H1 (cell line): Measurements from ENCODE around the gene HSPA1B. TPM values are rescaled to one million over a fixed set of nuclear protein-coding genes. Genes with fewer than 3 reads are reported as not detected.

ENCODE experiments used
- ATF2 ChIP-seq: IDR thresholded peaks from 2 replicates; pipeline ENCODE4 v1.6.1; 2012; ENCODE audit warnings: low read length, inconsistent platforms
- ATF3 ChIP-seq: IDR thresholded peaks from 2 replicates; pipeline ENCODE4 v1.6.1; 2011; ENCODE audit warnings: low read depth, mild to moderate bottlenecking, low read length; ENCODE audit not compliant: insufficient read depth
- CBX8 ChIP-seq: fragments of 300-800, 300-1000 bp; sonication (generic); IDR thresholded peaks from 2 replicates; pipeline ENCODE4 v1.7.1; 2016; ENCODE audit warnings: low read depth, low read length, borderline replicate concordance
- EGR1 ChIP-seq: IDR thresholded peaks from 2 replicates; pipeline ENCODE4 v1.6.1; 2011; ENCODE audit warnings: low read depth, low read length, borderline replicate concordance
- EZH2 ChIP-seq: fragments of 200-600 bp; sonication (generic); IDR thresholded peaks from 2 replicates; pipeline ENCODE4 v1.7.1; 2012; ENCODE audit warnings: low read depth, mild to moderate bottlenecking, moderate library complexity, low read length, inconsistent platforms; ENCODE audit not compliant: severe bottlenecking
- GTF2F1 ChIP-seq: IDR thresholded peaks from 2 replicates; pipeline ENCODE4 v1.6.1; 2012; ENCODE audit warnings: low read depth, low read length, improper control_type of control experiment, borderline replicate concordance
- HDAC2 ChIP-seq, 2 experiments: fragments of 300-600 bp in 1 of 2; sonication (generic) in 1 of 2; IDR thresholded peaks; 2 replicates each; pipeline ENCODE4 v1.6.1; 2011 to 2012; ENCODE audit warnings: low read depth in 2 of 2, low read length in 2 of 2, mild to moderate bottlenecking in 2 of 2, moderate library complexity in 2 of 2, borderline replicate concordance in 1 of 2, inconsistent platforms in 1 of 2
- JUND ChIP-seq: IDR thresholded peaks from 2 replicates; pipeline ENCODE4 v1.6.1; 2011; ENCODE audit warnings: mild to moderate bottlenecking, improper control_type of control experiment, low read length
- MAFK ChIP-seq: IDR thresholded peaks from 2 replicates; pipeline ENCODE4 v1.6.1; 2012; ENCODE audit warnings: low read depth, mild to moderate bottlenecking, improper control_type of control experiment, low read length
- POLR2A ChIP-seq, 2 experiments: IDR thresholded peaks; 1 replicate in 1 of 2; 2 replicates in 1 of 2; pipeline ENCODE4 v1.6.1; 2011; ENCODE audit warnings: low read depth in 2 of 2, low read length in 2 of 2, mild to moderate bottlenecking in 2 of 2; ENCODE audit errors: control extremely low read depth in 1 of 2
- POLR2AphosphoS5 ChIP-seq: IDR thresholded peaks from 2 replicates; pipeline ENCODE4 v1.6.1; 2011; ENCODE audit warnings: low read depth, low read length
- RAD21 ChIP-seq, 2 experiments: IDR thresholded peaks in 1 of 2; conservative IDR thresholded peaks in 1 of 2; 2 replicates each; pipeline ENCODE4 v1.6.1; 2011; ENCODE audit warnings: low read depth in 2 of 2, low read length in 2 of 2, improper control_type of control experiment in 1 of 2, inconsistent platforms in 1 of 2, mild to moderate bottlenecking in 1 of 2, moderate library complexity in 1 of 2
- RFX5 ChIP-seq: IDR thresholded peaks from 2 replicates; pipeline ENCODE4 v1.6.1; 2011; ENCODE audit warnings: low read depth, low read length, improper control_type of control experiment, borderline replicate concordance
- RNF2 ChIP-seq: fragments of 200-900, 300-1000 bp; sonication (generic); IDR thresholded peaks from 2 replicates; pipeline ENCODE4 v1.7.1; 2016; ENCODE audit warnings: borderline replicate concordance, low read depth, mild to moderate bottlenecking, antibody characterized with exemption, low read length; ENCODE audit not compliant: poor library complexity, severe bottlenecking; ENCODE audit errors: missing control alignments
- RXRA ChIP-seq: IDR thresholded peaks from 2 replicates; pipeline ENCODE4 v1.6.1; 2011; ENCODE audit warnings: low read depth, mild to moderate bottlenecking, low read length, moderate library complexity; ENCODE audit not compliant: insufficient read depth
- SIN3A ChIP-seq, 2 experiments: IDR thresholded peaks in 1 of 2; conservative IDR thresholded peaks in 1 of 2; 2 replicates each; pipeline ENCODE4 v1.6.1; 2011 to 2012; ENCODE audit warnings: low read length in 2 of 2, improper control_type of control experiment in 1 of 2, low read depth in 1 of 2, mild to moderate bottlenecking in 1 of 2
- SP2 ChIP-seq: IDR thresholded peaks from 2 replicates; pipeline ENCODE4 v1.6.1; 2012; ENCODE audit warnings: mild to moderate bottlenecking, low read length, inconsistent platforms
- SUZ12 ChIP-seq: fragments of 200-600 bp; sonication (generic); IDR thresholded peaks from 2 replicates; pipeline ENCODE4 v1.6.1; 2012; ENCODE audit warnings: mild to moderate bottlenecking, inconsistent platforms, low read length, moderate library complexity, mixed read lengths
- TAF1 ChIP-seq: IDR thresholded peaks from 2 replicates; pipeline ENCODE4 v1.6.1; 2011; ENCODE audit warnings: mild to moderate bottlenecking, low read depth, low read length
- TAF7 ChIP-seq: optimal IDR thresholded peaks from 2 replicates; pipeline ENCODE3; 2011; ENCODE audit warnings: low read depth, mild to moderate bottlenecking, inconsistent platforms, low read length, moderate library complexity, borderline replicate concordance
- polyA plus RNA-seq, 7 experiments: library from polyadenylated mRNA; depleted of rRNA in 3 of 7; stranded (reverse) in 5 of 7; unstranded in 2 of 7; fragments of >200 nt in 5 of 7; fragments of 200-250 nt in 2 of 7; gene quantifications; 1 replicate in 5 of 7; 2 replicates in 1 of 7; 4 replicates in 1 of 7; pipeline versions ENCODE4 v1.2.1 to v1.2.3, GENCODE V29; 2011 to 2013; ENCODE audit warnings: missing spikeins in 2 of 7, mixed read lengths in 2 of 7
- total RNA-seq: library from RNA; stranded (reverse); fragmentation: NEBNext Ultra II Directional; extraction: Animal tissue kit (Norgen Biotek cat#: 25700); gene quantifications from 2 replicates; pipeline ENCODE4 v1.2.1, GENCODE V29; 2021

The HSPA1B gene
- total and polyA plus RNA-seq, 2 of the 8 experiments (the other 6 are each of a cell fraction or from before 2014, with no cell fraction given), result 36.6 to 76.6 TPM

DNA sequence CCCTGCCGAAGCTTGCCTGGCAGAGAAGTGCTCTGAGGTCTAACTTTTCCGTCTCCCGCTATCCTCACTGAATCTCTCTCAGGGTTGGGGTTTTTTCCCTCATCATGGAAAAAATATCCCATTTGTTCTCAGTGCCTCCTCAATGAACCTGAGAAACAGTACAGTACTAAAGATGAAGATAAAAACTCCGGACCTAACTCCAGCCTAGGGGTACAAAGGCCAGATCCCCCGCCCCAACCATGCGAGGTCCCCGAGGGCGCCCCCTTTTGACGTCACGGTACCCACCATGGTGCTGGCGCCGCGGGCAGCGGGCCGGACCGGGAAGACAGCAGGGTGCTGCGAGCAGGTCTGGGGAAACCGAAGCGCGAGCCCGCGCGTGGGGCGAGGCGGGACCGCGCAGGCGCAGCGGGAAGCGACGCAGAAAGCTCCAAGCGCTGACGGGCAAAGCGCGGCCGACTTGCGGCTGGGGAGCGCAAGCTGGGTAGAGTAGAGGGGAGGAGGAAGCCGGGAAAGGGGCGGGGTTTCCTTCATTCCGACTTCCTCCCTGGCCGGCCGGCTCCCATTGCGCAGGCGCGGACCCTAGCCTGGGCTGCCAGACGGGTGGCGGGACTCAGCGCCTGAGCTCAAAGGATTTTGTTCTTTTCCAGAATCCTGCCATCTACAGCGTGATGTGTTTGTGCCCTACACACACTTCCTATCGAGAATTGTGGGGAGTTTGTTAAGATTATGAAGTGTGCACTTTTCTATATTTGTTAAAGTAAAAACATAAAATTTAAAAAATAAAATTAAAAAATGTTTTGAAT, 20.9 kb upstream of the HSPA1B start, which contains the start of gene LSM2 (continued):
- peak; percentile 71 for TF ChIP-seq TAF1
- peak; percentile 5 to 62; a peak in 1 of 4 replicates for TF ChIP-seq HDAC2 (IDR thresholded peaks at IDR 0.05; ENCODE audit: borderline replicate concordance in 1 of 2, low read depth in 2 of 2, low read length in 2 of 2)
- TF ChIP-seq RXRA, result no peak
- TF ChIP-seq JUND, result no peak
- TF ChIP-seq SP2, result no peak
- 0 out of 4 replicates have a peak, but pooled peaks have one; percentile 1 to 8 for TF ChIP-seq RAD21 (IDR thresholded peaks at IDR 0.05 in 1 of 2, conservative IDR thresholded peaks at IDR 0.05 in 1 of 2; ENCODE audit: low read depth in 2 of 2, low read length in 2 of 2)
- TF ChIP-seq SUZ12, result no peak
- TF ChIP-seq ATF2, result peak; percentile 69; the same call in 1 of the 2 replicates
- TF ChIP-seq RNF2, result no peak
- TF ChIP-seq RFX5, result no peak
- peak; percentile 58 to 69 for TF ChIP-seq POLR2A (IDR thresholded peaks at IDR 0.05; ENCODE audit: control extremely low read depth in 1 of 2, low read depth in 2 of 2, low read length in 2 of 2)
- no peak for TF ChIP-seq ATF3
- TF ChIP-seq CBX8, result no peak
- no peak for TF ChIP-seq GTF2F1
- no peak for TF ChIP-seq EZH2
- TF ChIP-seq SIN3A (conservative IDR thresholded peaks at IDR 0.05 in 1 of 2, IDR thresholded peaks at IDR 0.05 in 1 of 2; ENCODE audit: low read depth in 1 of 2, low read length in 2 of 2), result peak; percentile 72 to 91; a peak in 3 of 4 replicates
- TF ChIP-seq EGR1, result 0 out of 2 replicates have a peak, but pooled peaks have one; percentile 16
- peak; percentile 73 for TF ChIP-seq TAF7
- no peak for TF ChIP-seq MAFK
- TF ChIP-seq POLR2AphosphoS5, result peak; percentile 83
